ENCODE data around the gene IL5.
A peak's percentile ranks its signal among the peaks of the same experiment; 100 is the strongest.
"Not testable (repeated sequence)": the region's sequence is repeated elsewhere in the genome, so short reads cannot be mapped to it uniquely, and the experiment has no call there.

Gene IL5

DNA sequence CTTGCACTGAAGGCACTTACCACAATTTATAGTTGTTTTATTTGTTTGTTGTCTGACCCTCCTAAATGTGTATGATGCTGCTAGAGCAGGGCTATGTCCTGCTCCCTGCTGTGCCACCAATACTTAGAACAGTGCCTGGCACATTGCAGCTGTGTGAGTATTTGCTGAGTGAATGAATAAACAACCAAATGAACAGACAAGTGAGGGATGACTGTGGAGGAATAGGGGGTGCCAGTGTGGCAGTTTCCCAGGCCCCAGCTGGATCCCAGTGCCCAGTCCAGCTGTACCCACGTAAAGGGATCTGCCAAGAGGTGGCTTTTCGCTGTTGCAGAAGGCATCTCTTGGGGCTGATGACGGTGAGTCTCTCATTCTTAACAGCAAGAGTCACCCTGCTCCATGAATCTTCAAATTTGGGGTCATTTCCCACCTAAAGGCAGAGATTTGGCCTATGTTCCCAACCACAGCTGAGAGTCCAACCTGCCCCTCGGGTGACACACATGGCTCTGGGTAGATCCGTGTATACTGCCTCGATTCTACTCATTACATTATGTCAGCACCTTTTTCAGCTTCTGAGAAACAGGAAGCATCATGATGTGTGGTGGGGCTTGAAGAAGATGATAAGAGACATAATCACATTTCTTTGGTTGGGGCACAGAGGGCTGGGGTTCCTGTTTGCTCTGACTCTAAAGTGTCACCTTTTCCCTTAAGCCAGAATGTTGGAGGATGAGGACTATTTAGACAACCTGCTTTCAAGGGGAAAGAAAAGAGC, 14.3 kb downstream of the IL5 start:
- DNase-seq = peak; percentile 2

DNA sequence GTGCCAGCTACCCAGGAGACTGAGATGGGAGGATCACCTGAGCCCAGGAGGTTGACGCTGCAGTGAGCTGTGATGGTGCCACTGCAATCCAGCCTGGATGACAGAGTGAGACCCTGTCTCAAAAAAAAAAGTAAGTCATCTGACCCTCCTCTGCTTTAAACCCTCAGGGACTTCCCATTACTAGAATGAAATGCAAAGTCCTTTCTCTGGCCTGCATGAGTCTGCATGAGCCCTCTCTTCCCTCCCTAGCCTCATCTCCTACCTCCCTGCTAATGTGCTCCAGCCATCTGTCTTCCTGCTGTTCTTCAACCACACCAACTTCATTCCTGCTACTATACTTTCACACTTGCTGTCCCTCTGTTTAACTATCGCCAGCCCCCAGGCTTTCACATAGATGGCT, 15.3 kb downstream of the IL5 start:
- DNase-seq = no peak

DNA sequence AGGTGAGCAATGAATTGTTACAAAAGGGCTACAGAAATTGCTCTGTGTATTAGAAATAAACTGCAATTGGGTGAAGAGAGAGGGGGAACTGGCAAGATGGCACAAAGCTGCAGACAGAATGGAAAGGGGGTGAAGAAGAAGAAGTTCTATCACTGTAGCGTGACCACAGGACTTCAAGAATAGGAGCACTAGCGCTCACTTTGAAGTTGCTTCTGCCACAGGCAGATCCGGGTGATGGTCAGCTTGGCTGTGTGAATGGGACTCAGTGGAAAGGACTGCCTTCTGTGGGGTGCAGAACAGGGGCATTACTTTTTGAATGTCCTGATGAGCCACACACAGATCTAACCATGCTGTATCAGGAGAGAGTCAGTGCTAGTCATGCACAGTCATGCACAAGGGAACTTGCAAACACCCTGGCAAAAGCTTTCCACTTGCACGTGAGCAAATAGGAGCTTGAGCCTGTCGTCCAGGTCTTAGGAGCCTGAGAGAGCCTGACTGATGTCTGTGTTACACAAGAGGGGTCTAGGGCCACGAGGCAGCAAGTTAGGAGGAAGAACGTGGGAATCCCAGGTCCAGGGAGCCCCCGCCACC, 16.3 kb downstream of the IL5 start:
- DNase-seq = no peak

DNA sequence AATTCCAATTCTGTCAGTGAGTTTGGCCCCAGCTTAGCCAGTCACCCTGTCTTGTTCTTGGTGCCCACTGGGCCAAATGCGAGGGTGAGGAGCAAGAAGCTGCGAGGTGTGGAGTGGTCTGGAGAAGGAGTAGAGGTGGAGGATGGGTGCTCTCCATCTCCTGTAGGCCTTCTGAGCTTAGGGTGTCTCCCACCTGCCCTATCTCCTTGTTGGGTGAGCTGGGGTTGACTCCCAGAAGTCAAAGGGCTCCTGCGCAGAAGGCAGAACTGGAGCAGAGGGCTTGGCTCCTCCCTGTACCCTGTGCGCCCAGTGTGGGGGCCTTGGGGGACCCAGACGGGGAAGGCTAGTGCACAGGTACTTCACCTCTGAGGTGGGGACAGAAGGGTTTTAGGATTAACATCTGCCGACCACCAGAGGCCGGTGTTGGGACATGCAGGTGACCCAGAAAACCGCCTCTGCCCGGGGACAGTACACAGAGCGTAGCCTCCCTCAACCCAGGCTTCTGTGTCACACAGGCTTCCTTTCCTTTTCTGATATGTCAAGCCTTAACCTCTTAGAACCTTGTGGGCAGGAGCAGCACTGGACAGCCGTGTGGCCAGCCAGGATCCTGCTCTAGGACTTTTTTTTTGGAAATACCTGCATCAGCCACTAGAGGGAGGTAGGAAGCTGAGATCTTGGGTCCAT, 16.9 kb downstream of the IL5 start:
- peak; percentile 28 for DNase-seq

DNA sequence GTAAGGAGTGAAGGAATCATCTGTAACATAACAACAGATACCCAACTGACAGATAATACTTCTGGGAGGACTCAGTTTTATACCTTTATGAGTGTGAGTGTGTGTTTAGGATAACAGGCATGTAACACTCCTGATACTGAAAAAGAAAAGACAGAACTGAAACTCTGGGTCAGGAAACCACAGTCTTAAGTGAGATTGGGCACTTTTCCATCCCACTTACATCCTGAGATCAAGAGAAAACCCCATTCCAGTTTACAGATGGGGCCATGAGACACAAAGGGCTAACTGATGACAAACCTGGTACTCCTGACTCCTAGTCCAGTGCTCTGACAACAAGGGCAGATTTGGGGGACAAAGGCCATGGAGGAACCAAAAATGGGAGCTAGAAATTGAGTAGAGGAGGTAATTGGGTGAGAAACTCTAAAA, 18.0 kb downstream of the IL5 start:
- no peak for DNase-seq

DNA sequence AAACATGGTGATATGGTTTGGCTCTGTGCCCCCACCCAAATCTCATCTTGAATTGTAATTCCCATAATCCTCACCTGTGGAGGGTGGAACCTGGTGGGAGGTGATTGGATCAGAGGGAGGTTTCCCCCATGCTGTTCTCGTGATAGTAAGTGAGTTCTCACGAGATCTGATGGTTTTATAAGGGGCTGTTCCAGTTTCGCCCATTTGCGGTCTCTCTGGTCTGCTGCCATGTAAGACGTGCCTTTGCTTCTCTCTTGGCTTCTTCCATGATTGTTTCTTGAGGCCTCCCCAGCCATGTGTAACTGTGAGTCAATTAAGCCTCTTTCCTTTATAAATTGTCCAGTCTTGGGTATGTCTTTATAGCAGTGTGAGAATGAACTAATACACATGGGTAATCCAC, 18.4 kb downstream of the IL5 start:
- not testable (repeated sequence) for DNase-seq

DNA sequence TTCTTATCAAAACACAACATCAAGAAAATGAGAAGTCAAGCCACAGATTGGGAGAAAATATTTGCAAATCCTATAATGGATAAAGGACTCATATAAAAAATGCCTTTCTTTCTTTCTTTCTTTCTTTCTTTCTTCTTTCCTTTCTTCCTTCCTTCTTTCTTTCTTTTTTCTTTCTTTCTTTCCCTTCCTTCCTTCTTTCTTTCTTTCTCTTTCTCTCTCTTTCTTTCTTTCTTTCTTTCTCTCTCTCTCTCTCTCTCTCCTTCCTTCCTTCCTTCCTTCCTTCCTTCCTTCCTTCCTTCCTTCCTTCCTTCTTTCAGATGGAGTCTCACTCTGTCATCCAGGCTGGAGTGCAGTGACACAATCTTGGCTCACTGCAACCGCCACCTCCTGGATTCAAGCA, 21.3 kb downstream of the IL5 start:
- not testable (repeated sequence) for DNase-seq

DNA sequence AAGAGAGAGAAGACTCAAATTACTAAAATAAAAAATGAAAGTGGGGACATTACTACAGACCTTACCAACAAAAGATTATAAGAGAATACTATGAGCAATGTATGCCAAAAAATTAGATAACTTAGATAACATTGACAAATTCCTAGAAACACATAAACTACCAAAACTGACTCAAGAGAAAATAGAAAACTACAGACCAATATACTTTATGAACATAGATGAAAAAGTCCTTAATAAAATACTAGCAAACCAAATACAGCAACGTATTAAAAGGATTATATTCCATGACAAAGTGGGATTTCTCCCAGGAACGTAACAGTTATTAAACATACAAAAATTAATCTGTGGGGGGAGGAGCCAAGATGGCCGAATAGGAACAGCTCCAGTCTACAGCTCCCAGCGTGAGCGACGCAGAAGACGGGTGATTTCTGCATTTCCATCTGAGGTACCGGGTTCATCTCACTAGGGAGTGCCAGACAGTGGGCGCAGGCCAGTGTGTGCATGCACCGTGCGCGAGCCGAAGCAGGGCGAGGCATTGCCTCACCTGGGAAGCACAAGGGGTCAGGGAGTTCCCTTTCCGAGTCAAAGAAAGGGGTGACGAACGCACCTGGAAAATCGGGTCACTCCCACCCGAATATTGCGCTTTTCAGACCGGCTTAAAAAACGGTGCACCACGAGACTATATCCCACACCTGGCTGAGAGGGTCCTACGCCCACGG, 29.5 kb downstream of the IL5 start:
- DNase-seq = not testable (repeated sequence)

DNA sequence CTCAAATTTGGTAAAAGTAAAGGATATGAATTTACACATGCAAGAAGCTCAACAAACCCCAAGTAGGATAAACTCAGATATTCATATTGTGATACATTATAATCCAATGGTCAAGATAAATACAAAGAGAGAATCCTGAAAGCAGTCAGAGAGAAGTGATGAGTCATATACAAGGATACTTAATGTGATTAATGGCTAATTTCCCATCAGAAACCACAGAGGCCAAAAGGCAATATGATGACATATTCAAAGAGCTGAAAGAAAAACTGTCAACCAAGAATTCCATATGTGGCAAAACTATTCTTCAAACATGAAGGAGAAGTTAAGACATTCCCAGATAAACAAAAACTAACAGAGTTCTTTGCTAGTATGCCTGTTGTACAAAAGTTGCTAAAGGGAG, 33.2 kb downstream of the IL5 start:
- DNase-seq = no peak

DNA sequence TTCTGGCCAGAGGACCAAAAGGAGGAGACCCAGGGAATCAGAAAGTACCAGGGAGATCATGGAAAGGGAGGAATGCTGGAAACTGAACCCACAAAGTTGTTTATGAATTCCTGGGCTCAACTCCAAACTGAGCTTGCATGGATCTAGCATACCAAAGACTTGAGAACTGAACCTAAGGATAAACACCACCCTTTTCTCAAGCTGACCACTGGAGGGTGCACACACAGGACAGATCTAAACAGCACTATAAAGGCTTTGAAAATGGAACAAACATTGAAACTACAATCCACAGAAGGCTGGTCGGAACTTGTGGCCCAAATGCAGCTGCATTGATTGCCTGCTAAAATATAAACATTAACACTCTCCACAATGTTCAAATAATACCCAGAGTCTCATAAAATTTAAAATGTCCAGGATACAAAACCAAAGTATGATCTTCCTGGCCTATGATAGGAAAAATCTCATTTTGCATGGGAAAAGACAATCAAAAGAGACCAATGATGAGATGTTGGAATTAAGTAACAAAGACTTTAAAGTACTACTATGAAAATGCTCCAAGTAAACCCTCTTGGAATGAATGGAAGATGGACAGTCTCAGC, 37.1 kb downstream of the IL5 start:
- DNase-seq = no peak

DNA sequence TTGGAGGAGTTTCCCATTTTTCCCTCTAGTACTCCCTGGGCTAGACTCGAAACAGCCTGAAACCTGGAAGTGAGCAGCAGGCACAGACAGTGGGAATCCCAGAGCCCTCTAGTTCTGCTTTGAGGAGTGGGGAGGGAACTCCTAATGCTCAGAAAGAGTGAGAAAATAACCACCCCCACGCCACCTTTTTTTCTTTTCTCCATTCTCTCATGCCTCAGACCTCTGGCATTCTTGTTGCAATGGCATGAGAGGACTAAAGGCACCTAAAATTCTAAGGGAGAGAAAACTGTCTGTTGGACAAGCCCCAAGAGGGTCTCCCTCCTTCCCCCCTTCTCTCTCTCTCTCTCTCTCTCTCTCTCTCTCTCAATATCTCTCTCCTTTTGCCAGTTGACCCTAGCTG, 37.7 kb downstream of the IL5 start:
- no peak for DNase-seq

DNA sequence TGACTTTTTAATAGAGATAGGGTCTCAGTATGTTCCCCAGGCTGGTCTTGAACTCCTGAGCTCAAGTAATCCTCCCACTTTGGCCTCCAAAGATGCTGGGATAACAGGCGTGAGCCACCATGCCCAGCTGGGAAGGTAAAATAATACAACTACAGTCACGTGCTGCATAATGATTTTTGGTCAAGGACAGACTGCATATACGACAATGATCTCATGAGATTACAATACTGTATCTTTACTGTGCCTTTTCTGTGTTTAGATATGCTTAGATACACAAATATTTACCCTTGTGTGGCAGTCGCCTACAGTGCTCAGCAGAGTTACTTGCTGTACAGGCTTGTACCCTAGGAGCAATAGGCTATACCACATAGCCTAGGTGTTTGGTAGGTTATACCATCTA, 38.6 kb downstream of the IL5 start:
- no peak for DNase-seq

DNA sequence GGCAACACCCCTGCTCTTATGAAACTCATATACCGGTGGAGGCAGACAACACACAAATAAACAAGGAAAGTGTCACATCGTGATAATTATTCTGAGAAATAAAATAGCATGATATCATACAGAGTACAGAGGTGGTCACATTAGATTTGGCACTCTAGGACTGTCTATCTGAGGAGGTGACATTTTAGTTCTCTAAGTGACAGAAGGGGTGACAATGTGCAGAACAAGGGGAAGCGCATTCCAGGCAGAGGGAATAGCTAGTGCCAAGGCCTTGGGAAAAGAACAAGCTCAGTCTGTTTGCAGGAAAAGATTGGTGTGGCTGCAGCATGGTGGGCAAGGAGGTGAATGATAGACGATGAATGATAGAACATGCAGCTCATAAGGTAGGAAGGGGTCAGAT, 40.1 kb downstream of the IL5 start:
- no peak for DNase-seq

DNA sequence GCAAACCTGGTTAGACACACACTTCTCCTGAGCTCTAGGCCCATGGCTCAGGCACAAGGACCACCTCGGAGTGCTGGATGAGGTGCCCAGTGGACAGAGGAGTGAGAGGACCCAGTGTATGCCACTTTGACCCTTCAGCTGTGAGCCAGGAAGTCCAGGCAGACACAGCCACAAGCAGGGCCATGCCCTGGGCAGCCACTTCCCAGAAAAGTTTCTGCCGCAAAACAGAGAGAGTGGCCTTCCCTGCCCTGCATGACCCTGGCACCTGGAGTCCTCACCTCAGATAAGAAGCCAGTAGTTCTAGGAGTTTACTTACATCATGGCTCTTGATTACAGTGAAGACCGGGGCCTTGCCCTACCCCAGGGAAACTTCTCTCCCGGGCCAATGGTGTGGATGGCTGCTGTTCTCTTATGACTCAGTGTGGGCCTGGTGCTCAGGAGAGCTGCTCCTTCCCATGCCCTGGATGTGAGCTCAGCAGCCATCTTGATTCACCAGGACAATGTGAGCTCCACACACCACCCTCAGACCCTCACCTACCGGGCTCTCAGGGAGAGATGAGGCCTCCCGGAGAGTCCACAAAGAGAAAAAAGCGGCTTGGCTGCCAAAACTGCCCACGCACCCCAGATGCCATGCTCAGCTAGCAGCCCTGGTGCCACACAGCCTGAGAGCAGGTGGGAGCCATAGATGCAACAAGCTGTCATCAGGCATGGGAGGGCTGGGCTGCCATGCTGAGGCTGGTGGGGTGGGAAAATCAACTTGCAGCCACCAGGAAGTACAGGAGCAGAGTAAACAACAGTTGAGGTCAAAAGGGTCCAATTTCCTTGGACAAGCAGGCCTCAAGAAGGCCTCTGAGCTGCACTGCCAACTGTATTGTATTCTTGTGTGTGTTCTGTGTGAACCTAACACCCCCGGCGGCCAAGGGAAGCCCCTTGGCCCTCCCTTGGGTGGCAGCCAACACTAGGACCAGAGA, 41.1 kb downstream of the IL5 start:
- DNase-seq = no peak

DNA sequence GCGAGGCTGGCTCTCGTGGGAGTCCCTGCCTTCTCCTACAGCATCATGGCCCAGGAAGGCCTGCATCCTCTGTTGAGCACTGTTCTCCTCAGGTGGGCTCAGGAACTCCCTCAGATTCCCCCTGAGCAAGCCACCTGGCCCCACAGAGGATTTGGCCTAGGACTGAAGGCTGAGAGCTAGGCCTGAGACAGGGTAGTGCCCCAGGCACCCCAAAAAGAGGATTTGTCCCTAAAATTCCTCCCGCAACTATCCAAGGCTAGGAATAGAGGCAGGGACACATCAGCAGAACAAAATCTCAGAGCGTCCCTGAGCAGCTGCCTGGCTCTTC, 41.7 kb downstream of the IL5 start:
- no peak for DNase-seq

DNA sequence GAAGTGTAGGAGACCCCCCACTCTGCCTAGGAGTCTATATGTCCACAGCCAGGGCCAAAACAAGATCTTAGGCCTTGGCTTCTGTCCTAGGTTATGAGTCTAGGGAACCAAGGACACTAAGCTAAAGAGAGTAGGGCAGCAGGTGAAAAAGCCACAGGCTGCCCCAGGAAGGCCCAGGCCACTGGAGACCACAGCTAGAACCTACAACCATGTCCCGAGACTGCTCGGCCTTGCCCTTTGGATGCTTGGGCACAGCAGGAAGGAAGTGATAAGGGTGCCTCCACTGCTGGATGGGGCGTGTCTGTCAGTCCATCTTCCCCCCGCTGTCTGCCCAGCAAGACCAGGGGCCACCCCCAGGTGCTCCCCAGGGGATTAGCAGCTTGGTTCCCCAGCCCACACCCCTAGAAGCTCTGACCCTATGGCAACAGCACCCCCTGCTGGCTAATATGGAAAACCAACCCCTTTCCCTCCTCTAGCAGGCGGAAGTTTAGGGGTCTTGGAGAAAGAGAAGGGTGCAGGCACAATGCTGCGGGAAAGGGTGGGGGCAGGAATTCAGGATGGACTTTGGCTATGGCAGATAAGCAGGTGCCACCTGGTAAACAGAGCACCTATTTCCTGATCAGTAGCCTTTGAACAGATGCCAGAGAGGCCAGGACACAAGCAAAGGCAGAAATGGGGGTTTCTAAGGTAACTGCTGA, 42.2 kb downstream of the IL5 start:
- peak; percentile 82 for DNase-seq

DNA sequence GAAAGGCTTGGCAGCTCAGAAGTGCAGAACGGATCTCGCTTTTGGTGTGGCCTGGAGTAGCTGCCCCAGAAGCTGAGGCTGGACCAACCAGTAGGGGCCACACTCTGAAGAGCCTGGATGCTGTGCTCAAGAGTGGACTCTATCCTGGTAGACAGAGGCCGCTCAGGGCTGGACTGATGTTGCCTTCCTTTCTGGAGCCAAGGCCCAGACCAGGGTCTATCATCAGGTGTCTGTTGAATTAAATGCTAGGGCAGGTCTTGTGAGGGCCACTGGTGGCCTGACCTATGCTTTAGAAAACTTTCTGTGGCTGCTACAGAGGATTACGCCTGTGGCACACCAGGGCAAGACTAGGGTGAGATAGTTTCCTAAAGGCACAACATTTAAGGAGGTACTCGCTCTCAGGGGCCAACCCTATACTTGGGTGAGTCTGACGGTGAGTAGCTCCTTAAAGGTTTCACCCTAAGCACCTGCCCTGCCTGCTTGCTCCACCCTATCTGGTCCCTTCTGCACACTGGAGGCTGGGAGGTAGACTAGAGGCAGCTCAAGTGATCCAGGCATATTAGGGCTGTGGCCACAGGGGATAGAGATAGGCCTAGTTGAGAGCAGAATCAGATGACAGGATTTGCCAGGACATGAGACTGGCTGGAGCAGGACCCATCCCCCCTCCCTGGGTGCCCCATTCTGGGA, 42.9 kb downstream of the IL5 start:
- no peak for DNase-seq

DNA sequence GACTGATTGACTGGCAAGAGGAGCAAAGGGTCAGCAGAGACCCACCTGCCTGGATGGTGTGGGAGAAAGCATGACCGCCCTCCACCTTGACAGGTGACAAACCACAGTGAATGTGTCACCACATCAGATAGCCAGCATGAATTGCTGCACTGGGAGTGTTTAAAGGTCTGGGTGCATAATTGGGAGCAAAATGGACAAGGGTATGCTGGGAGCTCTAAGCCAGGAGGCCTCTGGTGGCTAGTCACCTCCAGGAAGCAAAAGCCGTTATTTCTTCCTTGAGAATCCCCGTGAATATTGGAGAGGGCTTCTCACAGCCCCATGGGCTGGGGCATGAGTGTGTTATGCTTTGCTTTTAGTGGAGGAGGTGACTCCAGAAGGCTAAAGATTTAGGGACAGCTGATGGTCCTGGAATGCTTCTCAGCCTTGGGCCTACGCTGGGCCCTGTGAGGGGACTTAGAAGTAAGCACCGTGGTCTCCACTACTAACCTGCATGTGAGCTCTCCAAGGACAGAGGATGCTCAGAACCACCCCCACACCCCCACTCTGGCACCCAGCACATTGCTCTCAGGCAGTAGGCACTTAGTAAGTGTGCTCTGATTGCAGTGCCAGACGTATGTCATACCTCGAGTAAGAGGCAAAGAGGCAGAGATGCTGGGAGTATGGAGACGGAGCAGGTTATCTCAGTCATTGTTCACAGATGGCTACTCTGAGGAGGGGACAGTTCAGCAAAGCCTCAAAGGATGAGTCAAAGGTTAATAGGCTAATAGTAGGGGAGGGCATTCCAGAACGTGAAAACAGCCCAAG, 43.7 kb downstream of the IL5 start:
- no peak for DNase-seq

DNA sequence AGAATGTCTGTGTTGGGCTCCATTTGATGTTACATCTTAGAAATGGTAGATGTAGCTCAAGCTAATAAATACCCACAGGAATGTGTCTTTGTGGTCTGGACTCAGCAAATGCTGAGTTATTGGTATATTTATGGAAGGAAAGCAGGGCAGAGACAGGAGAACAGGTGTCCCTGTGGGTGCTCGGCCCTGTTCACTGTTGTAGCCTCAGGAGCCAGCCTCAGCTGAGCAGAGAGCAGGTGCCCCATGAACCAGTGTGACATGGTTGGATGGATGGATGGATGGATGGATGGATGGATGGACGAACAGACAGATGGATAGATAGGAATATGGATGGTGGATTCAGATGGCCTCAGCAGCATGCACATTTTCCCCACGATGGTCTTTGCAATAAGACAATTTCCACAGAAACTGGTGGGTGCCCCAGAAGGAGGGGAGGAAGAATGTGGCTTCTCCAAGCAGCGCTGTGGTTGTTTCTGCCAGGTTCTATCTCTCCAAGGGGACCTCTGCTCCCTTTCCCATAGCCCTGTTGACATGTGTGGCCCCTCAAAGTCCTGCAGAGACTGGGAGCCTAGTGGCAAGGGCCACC, 44.5 kb downstream of the IL5 start:
- no peak for DNase-seq

DNA sequence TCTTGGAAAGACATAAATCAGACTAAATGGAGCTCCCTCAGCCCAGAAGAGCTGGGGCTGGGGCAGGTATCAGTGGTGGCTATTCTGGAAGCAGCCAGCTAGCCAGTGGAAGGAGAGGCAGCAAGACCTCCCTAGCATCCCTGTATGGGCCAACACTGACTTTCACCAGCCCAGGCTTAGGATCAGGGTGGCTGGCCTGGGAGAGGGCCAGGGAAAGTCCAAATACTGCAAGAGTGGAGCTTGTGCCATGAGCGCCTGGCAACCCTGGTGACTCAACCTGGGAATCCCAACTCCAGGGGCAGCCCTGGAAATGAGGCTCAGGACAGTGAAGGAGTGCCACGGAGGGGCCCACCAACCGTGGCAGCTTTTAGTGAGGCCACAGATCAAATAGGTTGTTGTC, 45.2 kb downstream of the IL5 start:
- no peak for DNase-seq

Measured in CD4-positive, alpha-beta T cell treated with Interleukin-6 for 4 hours (primary cell).